Measurements from ENCODE around the gene ANTXR2. TPM values are rescaled to one million over a fixed set of nuclear protein-coding genes. Genes with fewer than 3 reads are reported as not detected.
A peak's percentile ranks its signal among the peaks of the same experiment; 100 is the strongest.

The ANTXR2 gene
- total RNA-seq, 1 donor from 2014 or later = 16.8 TPM

DNA sequence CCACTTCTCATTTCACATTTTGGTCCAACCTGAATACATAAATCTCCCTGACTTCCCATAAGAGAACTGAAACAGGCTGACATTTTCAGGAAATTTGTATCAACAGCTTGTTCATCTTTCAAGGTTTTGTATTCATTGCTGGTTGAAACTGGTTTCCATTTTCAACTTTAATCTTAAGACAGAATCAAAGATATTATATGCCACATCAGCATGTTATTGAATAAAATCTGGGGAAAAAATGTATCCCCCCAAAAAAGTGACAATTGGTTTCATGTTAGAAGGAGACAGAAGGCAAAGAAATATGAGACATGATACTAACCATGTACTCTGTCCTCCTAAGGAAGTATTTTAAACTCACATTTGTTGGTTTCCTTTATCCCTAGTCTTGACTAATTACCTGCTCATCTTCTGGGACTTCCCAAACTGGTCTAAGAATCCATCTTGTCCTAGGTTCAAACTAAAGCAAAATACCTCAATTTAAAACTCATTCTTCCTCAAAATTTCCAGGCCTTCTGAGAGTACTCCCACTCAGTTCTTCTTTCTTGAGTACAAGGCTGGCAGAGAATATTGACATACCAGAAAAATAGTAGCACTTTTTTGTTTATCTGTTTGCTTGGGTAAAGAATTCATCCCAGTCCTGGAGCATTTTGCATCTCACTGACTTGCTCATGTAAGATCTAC lies 3.1 kb upstream of the ANTXR2 start:
- no peak overlapping the region for H3K4me3 ChIP-seq
- peaks cover 0 to 9% of the 10 kb centered on the region in 2 donors for H3K4me1 ChIP-seq
- no peak for DNase-seq (ENCODE audit: low spot score in 2 of 2)
- H3K27ac ChIP-seq = no peak overlapping the region
- intact Hi-C loops (cut with DNase I) = loop anchor here (10.0 kb wide), 1 partner anchor 421 kb away; no protein-coding TSS in a partner anchor
- TF ChIP-seq, protein P1, sequence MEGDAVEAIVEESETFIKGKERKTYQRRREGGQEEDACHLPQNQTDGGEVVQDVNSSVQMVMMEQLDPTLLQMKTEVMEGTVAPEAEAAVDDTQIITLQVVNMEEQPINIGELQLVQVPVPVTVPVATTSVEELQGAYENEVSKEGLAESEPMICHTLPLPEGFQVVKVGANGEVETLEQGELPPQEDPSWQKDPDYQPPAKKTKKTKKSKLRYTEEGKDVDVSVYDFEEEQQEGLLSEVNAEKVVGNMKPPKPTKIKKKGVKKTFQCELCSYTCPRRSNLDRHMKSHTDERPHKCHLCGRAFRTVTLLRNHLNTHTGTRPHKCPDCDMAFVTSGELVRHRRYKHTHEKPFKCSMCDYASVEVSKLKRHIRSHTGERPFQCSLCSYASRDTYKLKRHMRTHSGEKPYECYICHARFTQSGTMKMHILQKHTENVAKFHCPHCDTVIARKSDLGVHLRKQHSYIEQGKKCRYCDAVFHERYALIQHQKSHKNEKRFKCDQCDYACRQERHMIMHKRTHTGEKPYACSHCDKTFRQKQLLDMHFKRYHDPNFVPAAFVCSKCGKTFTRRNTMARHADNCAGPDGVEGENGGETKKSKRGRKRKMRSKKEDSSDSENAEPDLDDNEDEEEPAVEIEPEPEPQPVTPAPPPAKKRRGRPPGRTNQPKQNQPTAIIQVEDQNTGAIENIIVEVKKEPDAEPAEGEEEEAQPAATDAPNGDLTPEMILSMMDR (IDR thresholded peaks at IDR 0.05) = no peak
- H3K27me3 ChIP-seq = no peaks in the 10 kb centered on the region
- no peaks in the 10 kb centered on the region for H3K36me3 ChIP-seq
- no peaks in the 10 kb centered on the region for H3K9me3 ChIP-seq

DNA sequence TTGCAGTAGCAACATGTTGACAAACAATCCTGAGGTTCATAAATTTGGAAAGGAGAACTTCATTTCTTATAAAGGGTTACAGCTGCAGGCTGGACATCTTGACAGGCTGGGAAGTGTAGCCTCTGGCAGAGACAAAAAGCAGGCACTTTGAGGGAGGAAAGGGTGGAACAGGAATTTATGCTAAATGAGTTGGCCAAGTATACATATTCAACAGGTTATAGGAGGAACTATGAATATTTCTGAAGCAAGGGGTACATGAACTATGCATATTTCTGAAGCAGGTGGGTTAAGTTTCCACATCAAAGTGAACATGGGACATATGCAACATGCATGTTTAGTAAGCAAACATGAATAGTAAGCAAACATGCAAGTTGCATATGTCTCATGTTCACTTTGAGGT lies 1.6 kb upstream of the ANTXR2 start:
- Histone ChIP-seq H3K36me3 (no peaks in the 10 kb centered on the region), H3K9me3 (no peaks in the 10 kb centered on the region), H3K4me1 (peaks cover 0 to 14% of the 10 kb centered on the region in 2 donors), H3K4me3 (no peak overlapping the region), H3K27me3 (no peaks in the 10 kb centered on the region), H3K27ac (no peak overlapping the region)
- no peak for DNase-seq (ENCODE audit: low spot score in 2 of 2)
- TF ChIP-seq, protein P1 (IDR thresholded peaks at IDR 0.05) = no peak
- intact Hi-C loops (cut with DNase I) = loop anchor here (5.0 to 10.0 kb wide), 4 partner anchors 108 to 1137 kb away; partner anchors contain the start of gene PAQR3

DNA sequence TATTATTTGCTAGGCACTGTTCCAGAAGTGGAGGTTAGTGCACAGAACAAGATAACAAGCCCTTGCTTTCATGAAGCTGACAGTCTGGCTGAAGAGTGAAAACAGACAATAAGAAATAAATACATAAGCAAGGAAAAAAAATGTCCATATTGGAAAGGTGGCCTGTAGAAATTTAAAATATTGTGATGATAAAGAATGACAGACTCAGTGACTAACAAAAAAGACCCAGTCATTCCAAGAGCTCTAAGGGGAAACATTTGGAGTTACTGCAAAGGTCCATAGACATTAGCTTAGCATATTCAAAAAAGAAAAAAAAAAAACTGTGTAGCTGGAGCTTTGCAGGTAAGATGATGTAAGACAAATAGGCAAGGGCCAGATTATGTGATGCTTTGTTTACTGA lies 1.0 kb upstream of the ANTXR2 start:
- intact Hi-C loops (cut with DNase I) = loop anchor here (5.0 to 10.0 kb wide), 4 partner anchors 108 to 1137 kb away; partner anchors contain the start of gene PAQR3
- Histone ChIP-seq H3K27ac (peak overlapping the region in 1 of 2 donors; percentile 83), H3K4me1 (peaks cover 0 to 14% of the 10 kb centered on the region in 2 donors)

DNA sequence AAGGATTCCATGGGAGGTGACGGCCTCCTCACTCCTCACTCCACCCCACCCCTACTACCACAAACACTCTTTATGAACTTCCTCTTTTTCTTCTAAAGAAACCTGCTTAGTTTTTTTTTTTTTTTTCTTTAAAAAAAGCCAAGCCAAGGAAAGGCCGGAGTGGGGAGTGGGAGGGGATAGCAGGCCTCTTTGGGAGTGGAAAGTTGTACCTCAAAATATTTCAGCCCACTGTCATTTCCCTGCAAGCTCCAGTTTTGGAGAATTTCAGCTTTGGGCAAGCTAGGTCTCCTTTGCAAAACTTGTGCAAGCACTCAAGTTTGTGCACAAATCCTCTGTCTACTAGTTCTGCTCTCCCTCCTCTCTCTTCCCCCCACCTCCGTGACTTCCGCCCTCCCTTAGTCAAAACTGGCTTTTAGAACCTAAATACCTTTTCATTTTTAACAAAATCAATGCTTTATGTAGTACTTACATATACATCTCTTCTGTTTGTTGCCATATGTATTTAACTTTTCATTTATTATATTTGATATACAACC lies 512 bp upstream of the ANTXR2 start:
- Histone ChIP-seq H3K4me1 (peaks cover 0 to 14% of the 10 kb centered on the region in 2 donors), H3K36me3 (peaks cover 0 to 2% of the 10 kb centered on the region in 2 donors), H3K27ac (peak overlapping the region; percentile 83 to 91), H3K4me3 (peak overlapping the region; percentile 79 to 89), H3K27me3 (no peaks in the 10 kb centered on the region), H3K9me3 (no peaks in the 10 kb centered on the region)
- intact Hi-C loops (cut with DNase I) = loop anchor here (5.0 to 10.0 kb wide), 4 partner anchors 109 to 1136 kb away; partner anchors contain the start of gene PAQR3
- no peak for DNase-seq (ENCODE audit: low spot score in 2 of 2)
- TF ChIP-seq, protein P1 (IDR thresholded peaks at IDR 0.05) = no peak

More for the DNA sequence above, 1.0 kb upstream of the ANTXR2 start:
- Histone ChIP-seq H3K27me3 (no peaks in the 10 kb centered on the region), H3K4me3 (no peak overlapping the region), H3K9me3 (no peaks in the 10 kb centered on the region), H3K36me3 (no peaks in the 10 kb centered on the region)
- TF ChIP-seq, protein P1 (IDR thresholded peaks at IDR 0.05) = no peak
- DNase-seq (ENCODE audit: low spot score in 2 of 2) = no peak

DNA sequence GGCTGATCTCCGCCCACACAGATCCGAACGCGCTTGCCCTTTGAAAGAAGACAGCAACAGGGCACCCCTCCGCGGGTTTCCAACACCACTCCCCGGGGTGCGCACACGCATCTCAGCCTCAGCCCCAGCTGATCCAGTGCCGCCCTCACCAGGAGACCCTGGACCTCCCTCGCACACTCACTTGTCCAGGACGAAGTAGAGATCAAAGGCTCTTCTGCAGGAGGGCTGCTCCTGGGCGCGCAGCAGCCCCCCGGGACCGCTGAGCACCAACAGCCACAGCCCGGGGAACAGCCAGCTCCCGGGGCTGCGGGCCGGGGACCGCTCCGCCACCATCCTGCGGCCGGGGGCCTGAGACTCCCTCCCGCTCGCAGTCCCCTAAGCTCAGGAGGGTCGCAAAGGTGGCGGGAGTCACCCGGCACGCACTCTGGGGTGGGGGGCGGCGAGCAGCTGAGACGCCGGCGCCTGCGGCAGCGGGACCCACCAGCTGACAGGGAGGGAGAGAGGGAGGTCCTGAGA lies 743 bp downstream of the ANTXR2 start:
- peak overlapping the region; percentile 83 to 91 for H3K27ac ChIP-seq
- intact Hi-C loops (cut with DNase I) = loop anchor here (5.0 to 10.0 kb wide), 4 partner anchors 110 to 1135 kb away; partner anchors contain the start of gene PAQR3

More for the DNA sequence above, 743 bp downstream of the ANTXR2 start:
- TF ChIP-seq, protein P1 (IDR thresholded peaks at IDR 0.05) = no peak
- H3K27me3 ChIP-seq = no peaks in the 10 kb centered on the region
- peak overlapping the region; percentile 79 to 89 for H3K4me3 ChIP-seq
- DNase-seq (ENCODE audit: low spot score in 2 of 2) = peak in 1 of 2 donors; percentile 67
- H3K9me3 ChIP-seq = no peaks in the 10 kb centered on the region
- H3K36me3 ChIP-seq = peaks cover 1 to 6% of the 10 kb centered on the region in 2 donors
- H3K4me1 ChIP-seq = peaks cover 0 to 14% of the 10 kb centered on the region in 2 donors

Measured in ascending aorta (tissue), 2 donors.